ENCODE data around the gene PHKB. TPM values are rescaled to one million over a fixed set of nuclear protein-coding genes. Genes with fewer than 3 reads are reported as not detected.

The PHKB gene
- polyA plus RNA-seq, 1 experiment: 78.7 TPM

GRCh38 chr16:47712276-47713224 lies 251.4 kb downstream of the PHKB start:
- TF ChIP-seq CTCF (IDR thresholded peaks at IDR 0.05; ENCODE audit: low read depth, low read length): no peak
- no peaks in the 10 kb centered on the region; the same call in 1 of the 2 replicates for H3K9me3 ChIP-seq (ENCODE audit: control insufficient read depth, insufficient read depth, low read length)
- ChIA-PET POLR2A (no interaction called here), CTCF (no interaction called here)
- no peaks in the 10 kb centered on the region for H3K27me3 ChIP-seq (ENCODE audit: control insufficient read depth, insufficient read depth, low read length)
- no peak overlapping the region for H3K27ac ChIP-seq (ENCODE audit: low read depth, low read length)
- no peak for DNase-seq (ENCODE audit: low read depth, low spot score)
- no peak overlapping the region for H3K4me3 ChIP-seq (ENCODE audit: low read depth, low read length)

GRCh38 chr16:47713225-47713595 lies 252.1 kb downstream of the PHKB start:
- ChIA-PET POLR2A (no interaction called here), CTCF (no interaction called here)
- Histone ChIP-seq H3K27me3 (ENCODE audit: control insufficient read depth, insufficient read depth, low read length) (no peaks in the 10 kb centered on the region), H3K27ac (ENCODE audit: low read depth, low read length) (peak overlapping the region; percentile 57), H3K9me3 (ENCODE audit: control insufficient read depth, insufficient read depth, low read length) (no peaks in the 10 kb centered on the region; the same call in 1 of the 2 replicates), H3K4me3 (ENCODE audit: low read depth, low read length) (no peak overlapping the region)
- no peak for TF ChIP-seq CTCF (IDR thresholded peaks at IDR 0.05; ENCODE audit: low read depth, low read length)
- peak; percentile 33 for DNase-seq (ENCODE audit: low read depth, low spot score)

GRCh38 chr16:47715442-47716083 lies 254.4 kb downstream of the PHKB start:
- Histone ChIP-seq H3K27me3 (ENCODE audit: control insufficient read depth, insufficient read depth, low read length) (no peaks in the 10 kb centered on the region), H3K27ac (ENCODE audit: low read depth, low read length) (no peak overlapping the region), H3K4me3 (ENCODE audit: low read depth, low read length) (no peak overlapping the region), H3K9me3 (ENCODE audit: control insufficient read depth, insufficient read depth, low read length) (no peaks in the 10 kb centered on the region; the same call in 1 of the 2 replicates)
- CTCF ChIA-PET: interaction anchor here (0.6 kb wide), 1 partner anchor 515 kb away, joined by 3 read pairs; no protein-coding TSS in a partner anchor
- POLR2A ChIA-PET: no interaction called here
- no peak for DNase-seq (ENCODE audit: low read depth, low spot score)
- TF ChIP-seq CTCF (IDR thresholded peaks at IDR 0.05; ENCODE audit: low read depth, low read length): no peak

- Histone ChIP-seq H3K4me3 (ENCODE audit: low read depth, low read length) (no peak overlapping the region), H3K27me3 (ENCODE audit: control insufficient read depth, insufficient read depth, low read length) (no peaks in the 10 kb centered on the region), H3K9me3 (ENCODE audit: control insufficient read depth, insufficient read depth, low read length) (no peaks in the 10 kb centered on the region; the same call in 1 of the 2 replicates), H3K27ac (ENCODE audit: low read depth, low read length) (no peak overlapping the region)
- ChIA-PET POLR2A (no interaction called here), CTCF (interaction anchor here (0.6 kb wide), 1 partner anchor 190 kb away, joined by 5 read pairs; no protein-coding TSS in a partner anchor)
- DNase-seq (ENCODE audit: low read depth, low spot score): no peak
- no peak for TF ChIP-seq CTCF (IDR thresholded peaks at IDR 0.05; ENCODE audit: low read depth, low read length)
These were observed 255.4 kb downstream of the PHKB start for GRCh38 chr16:47716571-47716970.

- no peak overlapping the region for H3K4me3 ChIP-seq (ENCODE audit: low read depth, low read length)
- no peak for TF ChIP-seq CTCF (IDR thresholded peaks at IDR 0.05; ENCODE audit: low read depth, low read length)
- no peaks in the 10 kb centered on the region for H3K27me3 ChIP-seq (ENCODE audit: control insufficient read depth, insufficient read depth, low read length)
- no peak for DNase-seq (ENCODE audit: low read depth, low spot score)
- ChIA-PET CTCF (no interaction called here), POLR2A (no interaction called here)
- H3K9me3 ChIP-seq (ENCODE audit: control insufficient read depth, insufficient read depth, low read length): no peaks in the 10 kb centered on the region; the same call in 1 of the 2 replicates
- H3K27ac ChIP-seq (ENCODE audit: low read depth, low read length): no peak overlapping the region
These were observed 258.6 kb downstream of the PHKB start for GRCh38 chr16:47719713-47720112.
